SK-N-SH (cell line): Measurements from ENCODE around the gene ASIC3. TPM values are rescaled to one million over a fixed set of nuclear protein-coding genes. Genes with fewer than 3 reads are reported as not detected.

Source experiments
- CTCF ChIA-PET: fragments of 300-600, 350-600 bp; formaldehyde crosslinking; extraction: SDS; loops from one replicate; lab custom pipeline; 2021; lab: Yijun Ruan, JAX
- POLR2A ChIA-PET: fragments of 350-600 bp; sonication (Branson Sonifier 250); formaldehyde crosslinking; extraction: SDS; loops from one replicate; lab custom pipeline; 2020; ENCODE audit warnings: antibody characterized with exemption, inconsistent platforms; lab: Yijun Ruan, JAX
- DNase-seq: peaks from one replicate; pipeline ENCODE4 v3.0.0; 2012
- H2AFZ ChIP-seq: fragments of 200-600 bp; sonication (generic); 2 replicates; pipeline ENCODE4 v1.8.1; 2016; ENCODE audit warnings: antibody characterized with exemption, mild to moderate bottlenecking, low read depth
- H3F3A ChIP-seq: fragments of 200-600 bp; sonication (generic); replicated peaks from 2 replicates; pipeline ENCODE3; 2016; ENCODE audit warnings: antibody characterized with exemption, mild to moderate bottlenecking; ENCODE audit not compliant: insufficient read depth
- H3K27ac ChIP-seq, 2 experiments: fragments of 200-500 bp in 1 of 2; fragments of 200-600 bp in 1 of 2; sonication (Bioruptor generic) in 1 of 2; sonication (generic), shearing (Covaris generic) in 1 of 2; 2 replicates each; pipeline versions ENCODE4 v1.5.1 to v1.6.1; 2014 to 2016; ENCODE audit warnings: low read depth in 2 of 2, inconsistent platforms in 1 of 2, low read length in 1 of 2, mild to moderate bottlenecking in 1 of 2, mixed read lengths in 1 of 2
- H3K27me3 ChIP-seq: fragments of 200-600 bp; sonication (generic), shearing (Covaris generic); 2 replicates; pipeline ENCODE4 v1.6.1; 2016; ENCODE audit warnings: mixed run types; ENCODE audit not compliant: insufficient read depth
- H3K36me3 ChIP-seq, 2 experiments: fragments of 200-500 bp in 1 of 2; fragments of 200-600 bp in 1 of 2; sonication (Bioruptor generic) in 1 of 2; sonication (generic) in 1 of 2; replicated peaks in 1 of 2; 2 replicates each; pipeline versions ENCODE3 to v1.5.1; 2014 to 2016; ENCODE audit warnings: low read length in 1 of 2, mild to moderate bottlenecking in 1 of 2; ENCODE audit not compliant: insufficient read depth in 2 of 2, control insufficient read depth in 1 of 2
- H3K4me1 ChIP-seq, 2 experiments: fragments of 200-500 bp in 1 of 2; fragments of 200-600 bp in 1 of 2; sonication (Bioruptor generic) in 1 of 2; sonication (generic), shearing (Covaris generic) in 1 of 2; 2 replicates each; pipeline versions ENCODE4 v1.5.1 to v1.6.1; 2014 to 2016; ENCODE audit warnings: low read depth in 1 of 2, low read length in 1 of 2, mixed run types in 1 of 2; ENCODE audit not compliant: insufficient read depth in 2 of 2, control insufficient read depth in 1 of 2
- H3K4me2 ChIP-seq: fragments of 200-600 bp; sonication (generic), shearing (Covaris generic); 2 replicates; pipeline ENCODE4 v1.6.1; 2017; ENCODE audit warnings: mixed run types
- H3K4me3 ChIP-seq, 2 experiments: fragments of 200-500 bp in 1 of 2; fragments of 200-600 bp in 1 of 2; sonication (Bioruptor generic) in 1 of 2; sonication (generic), shearing (Covaris generic) in 1 of 2; 2 replicates each; pipeline versions ENCODE4 v1.5.1 to v1.8.1; 2014 to 2016; ENCODE audit warnings: low read depth in 2 of 2, inconsistent platforms in 1 of 2, low read length in 1 of 2, mild to moderate bottlenecking in 1 of 2, mixed read lengths in 1 of 2, moderate library complexity in 1 of 2
- H3K79me2 ChIP-seq: fragments of 200-600 bp; sonication (generic); 2 replicates; pipeline ENCODE4 v1.8.1; 2017; ENCODE audit warnings: mild to moderate bottlenecking; ENCODE audit not compliant: insufficient read depth
- H3K9ac ChIP-seq: fragments of 200-600 bp; sonication (generic); 2 replicates; pipeline ENCODE4 v1.6.1; 2017; ENCODE audit warnings: mixed run types
- H3K9me2 ChIP-seq: fragments of 200-600 bp; sonication (generic); 2 replicates; pipeline ENCODE4 v1.6.1; 2017; ENCODE audit warnings: mixed run types
- H3K9me3 ChIP-seq: fragments of 200-600 bp; sonication (generic); 2 replicates; pipeline ENCODE4 v1.6.1; 2017; ENCODE audit warnings: mixed run types, mild to moderate bottlenecking, moderate library complexity
- H4K20me1 ChIP-seq: fragments of 200-600 bp; sonication (generic); 2 replicates; pipeline ENCODE4 v1.6.1; 2017; ENCODE audit warnings: mild to moderate bottlenecking, mixed run types; ENCODE audit not compliant: insufficient read depth
- ELF1 ChIP-seq: IDR thresholded peaks from 2 replicates; pipeline ENCODE4 v1.4.0; 2012
- EP300 ChIP-seq, 2 experiments: IDR thresholded peaks; 2 replicates each; pipeline versions ENCODE4 v1.4.0 to v1.6.1; 2012; ENCODE audit warnings: borderline replicate concordance in 1 of 2, low read depth in 1 of 2, low read length in 1 of 2
- JUND ChIP-seq: IDR thresholded peaks from 2 replicates; pipeline ENCODE4 v1.4.0; 2012
- NFIC ChIP-seq: IDR thresholded peaks from 2 replicates; pipeline ENCODE4 v1.4.0; 2012; ENCODE audit warnings: borderline replicate concordance
- RCOR1 ChIP-seq: fragments of 150-350 bp; IDR thresholded peaks from 2 replicates; pipeline ENCODE4 v1.6.1; 2017; ENCODE audit warnings: antibody characterized with exemption, low read length
- RFX5 ChIP-seq: IDR thresholded peaks from 2 replicates; pipeline ENCODE4 v1.6.1; 2012; ENCODE audit warnings: mild to moderate bottlenecking, improper control_type of control experiment, low read length
- SMC3 ChIP-seq: IDR thresholded peaks from 2 replicates; pipeline ENCODE4 v1.6.1; 2012; ENCODE audit warnings: low read depth, low read length, improper control_type of control experiment
- TCF12 ChIP-seq: IDR thresholded peaks from 2 replicates; pipeline ENCODE4 v1.4.0; 2012
- YY1 ChIP-seq: IDR thresholded peaks from 2 replicates; pipeline ENCODE4 v1.4.0; 2012; ENCODE audit warnings: low read depth, mild to moderate bottlenecking
- WGBS: methylation state at CpG from one replicate; pipeline ENCODE4 v1.1.6; 2017; ENCODE audit warnings: low lambda C conversion rate; 5-methylcytosine and 5-hydroxymethylcytosine counted together
- polyA plus RNA-seq, 3 experiments: library from polyadenylated mRNA; depleted of rRNA; stranded (reverse); fragments of >200 nt; gene quantifications; 2 replicates each; pipeline ENCODE4 v1.2.3, GENCODE V29; 2012
- TF ChIP-seq, protein P1 (sequence below): IDR thresholded peaks from 2 replicates; pipeline ENCODE4 v1.4.0; 2012; ENCODE audit warnings: low read depth, borderline replicate concordance
- TF ChIP-seq, protein P2 (sequence below): IDR thresholded peaks from 2 replicates; pipeline ENCODE4 v1.6.1; 2012; ENCODE audit warnings: mild to moderate bottlenecking, low read depth, low read length, moderate library complexity
- TF ChIP-seq, protein P3 (sequence below): IDR thresholded peaks from 2 replicates; pipeline ENCODE4 v1.4.0; 2012; ENCODE audit warnings: low read depth, borderline replicate concordance
- TF ChIP-seq, protein P4 (sequence below): IDR thresholded peaks from 2 replicates; pipeline ENCODE4 v1.4.0; 2012; ENCODE audit warnings: low read depth

The ASIC3 gene
- polyA plus RNA-seq, 1 of the 3 experiments (the other 2 are of a cell fraction) = 4.5 TPM

DNA sequence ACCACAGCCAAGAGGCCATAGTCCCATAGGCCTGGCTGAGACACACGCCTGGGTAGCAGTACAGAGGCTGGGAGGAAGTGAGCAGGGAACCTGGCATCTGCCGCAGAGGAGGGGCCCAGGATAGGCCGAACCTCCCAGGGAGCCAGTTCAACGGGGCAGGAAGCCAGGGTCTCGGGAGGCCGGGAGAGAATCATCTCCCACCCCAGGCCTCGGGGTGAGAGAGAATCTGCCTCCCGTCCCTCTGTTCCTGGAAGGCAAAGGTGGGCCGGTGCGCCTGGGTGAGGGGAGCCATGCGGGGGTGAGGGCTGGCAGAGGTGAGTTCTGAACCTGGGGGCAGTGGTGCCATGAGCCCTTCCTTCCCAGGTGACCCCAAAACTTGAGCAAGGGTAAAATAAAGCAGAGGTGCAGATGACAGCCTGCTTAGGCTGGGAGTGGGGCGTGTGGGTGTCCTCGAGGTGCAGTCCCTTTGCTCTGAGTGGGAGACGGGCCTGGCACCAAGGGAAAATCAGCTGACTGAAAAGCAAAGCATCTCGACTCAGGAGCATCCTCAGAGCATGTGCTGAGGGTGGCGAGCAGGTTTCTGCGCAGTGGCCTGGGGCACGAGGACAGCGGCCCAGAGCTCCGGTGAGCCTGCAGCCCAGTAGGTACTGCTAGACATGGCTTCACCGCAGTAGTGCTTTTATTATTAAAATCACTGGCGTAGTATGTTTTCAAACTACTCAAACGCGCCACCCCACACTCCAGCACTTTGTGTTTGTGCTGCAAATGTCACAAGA is 53.5 kb downstream of the ASIC3 start:
- DNase-seq = no peak
- H3K27me3 ChIP-seq = no peaks in the 10 kb centered on the region
- H3K9me2 ChIP-seq = no peaks in the 10 kb centered on the region
- H2AFZ ChIP-seq = no peak overlapping the region
- H3K27ac ChIP-seq = no peak overlapping the region
- POLR2A ChIA-PET = no interaction called here
- H3K4me1 ChIP-seq = peaks cover 0 to 7% of the 10 kb centered on the region in 2 experiments; a peak in 1 of 4 replicates
- H3K9ac ChIP-seq = no peak overlapping the region
- peaks cover 93% of the 10 kb centered on the region for H4K20me1 ChIP-seq
- WGBS = 94% methylated on average over 24 of the region's 24 CpGs
- TF ChIP-seq YY1 (no peak), ELF1 (no peak), TCF12 (no peak), SMC3 (no peak), RCOR1 (no peak), NFIC (no peak), JUND (no peak), RFX5 (no peak), EP300 (IDR thresholded peaks at IDR 0.05; ENCODE audit: borderline replicate concordance in 1 of 2, low read depth in 1 of 2, low read length in 1 of 2) (no peak)
- TF ChIP-seq, protein P1, sequence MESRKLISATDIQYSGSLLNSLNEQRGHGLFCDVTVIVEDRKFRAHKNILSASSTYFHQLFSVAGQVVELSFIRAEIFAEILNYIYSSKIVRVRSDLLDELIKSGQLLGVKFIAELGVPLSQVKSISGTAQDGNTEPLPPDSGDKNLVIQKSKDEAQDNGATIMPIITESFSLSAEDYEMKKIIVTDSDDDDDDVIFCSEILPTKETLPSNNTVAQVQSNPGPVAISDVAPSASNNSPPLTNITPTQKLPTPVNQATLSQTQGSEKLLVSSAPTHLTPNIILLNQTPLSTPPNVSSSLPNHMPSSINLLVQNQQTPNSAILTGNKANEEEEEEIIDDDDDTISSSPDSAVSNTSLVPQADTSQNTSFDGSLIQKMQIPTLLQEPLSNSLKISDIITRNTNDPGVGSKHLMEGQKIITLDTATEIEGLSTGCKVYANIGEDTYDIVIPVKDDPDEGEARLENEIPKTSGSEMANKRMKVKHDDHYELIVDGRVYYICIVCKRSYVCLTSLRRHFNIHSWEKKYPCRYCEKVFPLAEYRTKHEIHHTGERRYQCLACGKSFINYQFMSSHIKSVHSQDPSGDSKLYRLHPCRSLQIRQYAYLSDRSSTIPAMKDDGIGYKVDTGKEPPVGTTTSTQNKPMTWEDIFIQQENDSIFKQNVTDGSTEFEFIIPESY = no peak
- TF ChIP-seq, protein P2, sequence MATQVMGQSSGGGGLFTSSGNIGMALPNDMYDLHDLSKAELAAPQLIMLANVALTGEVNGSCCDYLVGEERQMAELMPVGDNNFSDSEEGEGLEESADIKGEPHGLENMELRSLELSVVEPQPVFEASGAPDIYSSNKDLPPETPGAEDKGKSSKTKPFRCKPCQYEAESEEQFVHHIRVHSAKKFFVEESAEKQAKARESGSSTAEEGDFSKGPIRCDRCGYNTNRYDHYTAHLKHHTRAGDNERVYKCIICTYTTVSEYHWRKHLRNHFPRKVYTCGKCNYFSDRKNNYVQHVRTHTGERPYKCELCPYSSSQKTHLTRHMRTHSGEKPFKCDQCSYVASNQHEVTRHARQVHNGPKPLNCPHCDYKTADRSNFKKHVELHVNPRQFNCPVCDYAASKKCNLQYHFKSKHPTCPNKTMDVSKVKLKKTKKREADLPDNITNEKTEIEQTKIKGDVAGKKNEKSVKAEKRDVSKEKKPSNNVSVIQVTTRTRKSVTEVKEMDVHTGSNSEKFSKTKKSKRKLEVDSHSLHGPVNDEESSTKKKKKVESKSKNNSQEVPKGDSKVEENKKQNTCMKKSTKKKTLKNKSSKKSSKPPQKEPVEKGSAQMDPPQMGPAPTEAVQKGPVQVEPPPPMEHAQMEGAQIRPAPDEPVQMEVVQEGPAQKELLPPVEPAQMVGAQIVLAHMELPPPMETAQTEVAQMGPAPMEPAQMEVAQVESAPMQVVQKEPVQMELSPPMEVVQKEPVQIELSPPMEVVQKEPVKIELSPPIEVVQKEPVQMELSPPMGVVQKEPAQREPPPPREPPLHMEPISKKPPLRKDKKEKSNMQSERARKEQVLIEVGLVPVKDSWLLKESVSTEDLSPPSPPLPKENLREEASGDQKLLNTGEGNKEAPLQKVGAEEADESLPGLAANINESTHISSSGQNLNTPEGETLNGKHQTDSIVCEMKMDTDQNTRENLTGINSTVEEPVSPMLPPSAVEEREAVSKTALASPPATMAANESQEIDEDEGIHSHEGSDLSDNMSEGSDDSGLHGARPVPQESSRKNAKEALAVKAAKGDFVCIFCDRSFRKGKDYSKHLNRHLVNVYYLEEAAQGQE = no peak
- TF ChIP-seq, protein P3, sequence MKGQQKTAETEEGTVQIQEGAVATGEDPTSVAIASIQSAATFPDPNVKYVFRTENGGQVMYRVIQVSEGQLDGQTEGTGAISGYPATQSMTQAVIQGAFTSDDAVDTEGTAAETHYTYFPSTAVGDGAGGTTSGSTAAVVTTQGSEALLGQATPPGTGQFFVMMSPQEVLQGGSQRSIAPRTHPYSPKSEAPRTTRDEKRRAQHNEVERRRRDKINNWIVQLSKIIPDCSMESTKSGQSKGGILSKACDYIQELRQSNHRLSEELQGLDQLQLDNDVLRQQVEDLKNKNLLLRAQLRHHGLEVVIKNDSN = no peak
- TF ChIP-seq, protein P4, sequence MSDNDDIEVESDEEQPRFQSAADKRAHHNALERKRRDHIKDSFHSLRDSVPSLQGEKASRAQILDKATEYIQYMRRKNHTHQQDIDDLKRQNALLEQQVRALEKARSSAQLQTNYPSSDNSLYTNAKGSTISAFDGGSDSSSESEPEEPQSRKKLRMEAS = no peak
- H3K36me3 ChIP-seq = peaks cover 0 to 5% of the 10 kb centered on the region in 2 experiments
- CTCF ChIA-PET = interaction anchor here (1.1 to 18.7 kb wide), 3 partner anchors 11 to 73 kb away, joined by 3 to 474 read pairs (median 54); partner anchors contain the start of genes ABCB8, AGAP3, FASTK and TMUB1
- H3K4me3 ChIP-seq = no peak overlapping the region
- no peaks in the 10 kb centered on the region for H3K9me3 ChIP-seq
- H3K4me2 ChIP-seq = no peak overlapping the region
- peaks cover 94% of the 10 kb centered on the region for H3K79me2 ChIP-seq
- H3F3A ChIP-seq = peaks cover 24% of the 10 kb centered on the region

Other genes starting within 250 kb of the ASIC3 start
- 0.15 TPM in 1 of 2 replicates, not detected in the other for gene TMEM176B, start 248.2 kb upstream of the ASIC3 start, polyA plus RNA-seq (2012; rRNA removed)
- not detected in 2 replicates for gene TMEM176A, start 247.8 kb upstream of the ASIC3 start, polyA plus RNA-seq (2012; rRNA removed)
- gene AOC1, start 196.0 kb upstream of the ASIC3 start, polyA plus RNA-seq (2012; rRNA removed) = not detected in 2 replicates
- gene KCNH2, start 70.2 kb upstream of the ASIC3 start, polyA plus RNA-seq (2012; rRNA removed) = 2.2 and 6.4 TPM in 2 replicates
- gene NOS3, start 57.5 kb upstream of the ASIC3 start, polyA plus RNA-seq (2012; rRNA removed) = 0.15 and 0.41 TPM in 2 replicates
- 0.52 and 0.67 TPM in 2 replicates for gene ATG9B, start 24.0 kb upstream of the ASIC3 start, polyA plus RNA-seq (2012; rRNA removed)
- 36.0 and 38.3 TPM in 2 replicates for gene ABCB8, start 20.1 kb upstream of the ASIC3 start, polyA plus RNA-seq (2012; rRNA removed)
- gene CDK5, start 9.4 kb downstream of the ASIC3 start, polyA plus RNA-seq (2012; rRNA removed) = 123 and 125 TPM in 2 replicates
- 123 and 167 TPM in 2 replicates for gene SLC4A2, start 11.1 kb downstream of the ASIC3 start, polyA plus RNA-seq (2012; rRNA removed)
- 125 and 148 TPM in 2 replicates for gene FASTK, start 32.3 kb downstream of the ASIC3 start, polyA plus RNA-seq (2012; rRNA removed)
- 37.8 and 60.6 TPM in 2 replicates for gene TMUB1, start 35.0 kb downstream of the ASIC3 start, polyA plus RNA-seq (2012; rRNA removed)
- gene AGAP3, start 37.9 kb downstream of the ASIC3 start, polyA plus RNA-seq (2012; rRNA removed) = 108 and 126 TPM in 2 replicates
- not detected in 2 replicates for gene GBX1, start 119.2 kb downstream of the ASIC3 start, polyA plus RNA-seq (2012; rRNA removed)
- not detected in 2 replicates for gene ASB10, start 138.7 kb downstream of the ASIC3 start, polyA plus RNA-seq (2012; rRNA removed)
- not detected in 2 replicates for gene H2BK1, start 162.0 kb downstream of the ASIC3 start, polyA plus RNA-seq (2012; rRNA removed)
- 75.4 and 102 TPM in 2 replicates for gene ABCF2, start 178.7 kb downstream of the ASIC3 start, polyA plus RNA-seq (2012; rRNA removed)
- gene CHPF2, start 184.0 kb downstream of the ASIC3 start, polyA plus RNA-seq (2012; rRNA removed) = 60.4 and 68.6 TPM in 2 replicates
- 60.5 and 62.8 TPM in 2 replicates for gene SMARCD3, start 200.2 kb downstream of the ASIC3 start, polyA plus RNA-seq (2012; rRNA removed)